ENCODE data around the gene XYLB. TPM values are rescaled to one million over a fixed set of nuclear protein-coding genes. Genes with fewer than 3 reads are reported as not detected.

Gene XYLB
- total and polyA plus RNA-seq, 2 of the 13 experiments (the other 11 are each of a cell fraction or from before 2014, with no cell fraction given) = 25.9 to 30.0 TPM

GRCh38 chr3:38454884-38455638, 108.5 kb downstream of the XYLB start (continued):
- 0 out of 2 replicates have a peak, but pooled peaks have one; percentile 43 for TF ChIP-seq IKZF5 (CRISPR knock-in tag; IDR thresholded peaks at IDR 0.05)
- TF ChIP-seq KLF16 (CRISPR knock-in tag; IDR thresholded peaks at IDR 0.05) = peak in 1 of 2 experiments; percentile 67; a peak in 1 of 4 replicates
- peak; percentile 65; the same call in 1 of the 2 replicates for TF ChIP-seq ZNF281 (CRISPR knock-in tag; IDR thresholded peaks at IDR 0.05; ENCODE audit: borderline replicate concordance)
- TF ChIP-seq SPEN (CRISPR knock-in tag; IDR thresholded peaks at IDR 0.05; ENCODE audit: low read depth) = peak; percentile 75; the same call in 1 of the 2 replicates
- 0 out of 2 replicates have a peak, but pooled peaks have one; percentile 26 for TF ChIP-seq THAP7 (CRISPR knock-in tag; IDR thresholded peaks at IDR 0.05)
- peak; percentile 56; the same call in 1 of the 2 replicates for TF ChIP-seq IRF9 (CRISPR knock-in tag; IDR thresholded peaks at IDR 0.05; ENCODE audit: borderline replicate concordance)
- peak; percentile 58; the same call in 1 of the 2 replicates for TF ChIP-seq ZBTB14 (CRISPR knock-in tag; IDR thresholded peaks at IDR 0.05)
- TF ChIP-seq ZBTB7A (CRISPR knock-in tag; IDR thresholded peaks at IDR 0.05) = peak; percentile 18; the same call in 1 of the 2 replicates
- no peak for TF ChIP-seq ZNF776 (CRISPR knock-in tag; IDR thresholded peaks at IDR 0.05)
- TF ChIP-seq, protein P1, sequence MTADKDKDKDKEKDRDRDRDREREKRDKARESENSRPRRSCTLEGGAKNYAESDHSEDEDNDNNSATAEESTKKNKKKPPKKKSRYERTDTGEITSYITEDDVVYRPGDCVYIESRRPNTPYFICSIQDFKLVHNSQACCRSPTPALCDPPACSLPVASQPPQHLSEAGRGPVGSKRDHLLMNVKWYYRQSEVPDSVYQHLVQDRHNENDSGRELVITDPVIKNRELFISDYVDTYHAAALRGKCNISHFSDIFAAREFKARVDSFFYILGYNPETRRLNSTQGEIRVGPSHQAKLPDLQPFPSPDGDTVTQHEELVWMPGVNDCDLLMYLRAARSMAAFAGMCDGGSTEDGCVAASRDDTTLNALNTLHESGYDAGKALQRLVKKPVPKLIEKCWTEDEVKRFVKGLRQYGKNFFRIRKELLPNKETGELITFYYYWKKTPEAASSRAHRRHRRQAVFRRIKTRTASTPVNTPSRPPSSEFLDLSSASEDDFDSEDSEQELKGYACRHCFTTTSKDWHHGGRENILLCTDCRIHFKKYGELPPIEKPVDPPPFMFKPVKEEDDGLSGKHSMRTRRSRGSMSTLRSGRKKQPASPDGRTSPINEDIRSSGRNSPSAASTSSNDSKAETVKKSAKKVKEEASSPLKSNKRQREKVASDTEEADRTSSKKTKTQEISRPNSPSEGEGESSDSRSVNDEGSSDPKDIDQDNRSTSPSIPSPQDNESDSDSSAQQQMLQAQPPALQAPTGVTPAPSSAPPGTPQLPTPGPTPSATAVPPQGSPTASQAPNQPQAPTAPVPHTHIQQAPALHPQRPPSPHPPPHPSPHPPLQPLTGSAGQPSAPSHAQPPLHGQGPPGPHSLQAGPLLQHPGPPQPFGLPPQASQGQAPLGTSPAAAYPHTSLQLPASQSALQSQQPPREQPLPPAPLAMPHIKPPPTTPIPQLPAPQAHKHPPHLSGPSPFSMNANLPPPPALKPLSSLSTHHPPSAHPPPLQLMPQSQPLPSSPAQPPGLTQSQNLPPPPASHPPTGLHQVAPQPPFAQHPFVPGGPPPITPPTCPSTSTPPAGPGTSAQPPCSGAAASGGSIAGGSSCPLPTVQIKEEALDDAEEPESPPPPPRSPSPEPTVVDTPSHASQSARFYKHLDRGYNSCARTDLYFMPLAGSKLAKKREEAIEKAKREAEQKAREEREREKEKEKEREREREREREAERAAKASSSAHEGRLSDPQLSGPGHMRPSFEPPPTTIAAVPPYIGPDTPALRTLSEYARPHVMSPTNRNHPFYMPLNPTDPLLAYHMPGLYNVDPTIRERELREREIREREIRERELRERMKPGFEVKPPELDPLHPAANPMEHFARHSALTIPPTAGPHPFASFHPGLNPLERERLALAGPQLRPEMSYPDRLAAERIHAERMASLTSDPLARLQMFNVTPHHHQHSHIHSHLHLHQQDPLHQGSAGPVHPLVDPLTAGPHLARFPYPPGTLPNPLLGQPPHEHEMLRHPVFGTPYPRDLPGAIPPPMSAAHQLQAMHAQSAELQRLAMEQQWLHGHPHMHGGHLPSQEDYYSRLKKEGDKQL (CRISPR knock-in tag; IDR thresholded peaks at IDR 0.05; ENCODE audit: low read depth) = peak; percentile 30; the same call in 1 of the 2 replicates
- TF ChIP-seq NONO (IDR thresholded peaks at IDR 0.05) = no peak
- TF ChIP-seq NONO (CRISPR knock-in tag; conservative IDR thresholded peaks at IDR 0.05) = peak; percentile 64; the same call in 1 of the 2 replicates
- TF ChIP-seq ZSCAN29 (CRISPR knock-in tag; conservative IDR thresholded peaks at IDR 0.05) = 0 out of 2 replicates have a peak, but pooled peaks have one; percentile 25

Data from HepG2 (cell line).